PC-9 (cell line): ENCODE data around the gene RRP15. TPM values are rescaled to one million over a fixed set of nuclear protein-coding genes. Genes with fewer than 3 reads are reported as not detected.

Experiments
- BruUV-seq: library from RNA; stranded (reverse); fragments of 400-500 nt; replicated peaks from 2 replicates; lab custom pipeline; 2021; lab: Mats Ljungman, UMichigan
- CTCF ChIA-PET: fragments of 300-600 bp; sonication (Branson Sonifier 250); formaldehyde crosslinking; loops from one replicate; lab custom pipeline; 2022; ENCODE audit warnings: antibody characterized with exemption; lab: Charles Lee
- POLR2A ChIA-PET: fragments of 300-600 bp; sonication (Branson Sonifier 250); formaldehyde crosslinking; loops from one replicate; lab custom pipeline; 2022; ENCODE audit warnings: antibody characterized with exemption; ENCODE audit not compliant: unreplicated experiment; lab: Charles Lee
- DNase-seq, 2 experiments: peaks; one replicate each; pipeline versions ENCODE4 v3.0.0 to v3.0.0-alpha.2; 2015 to 2022; ENCODE audit warnings: mixed read lengths in 1 of 2
- H2AFZ ChIP-seq: fragments of 200-600 bp; sonication (generic); 2 replicates; pipeline ENCODE4 v1.8.1; 2017; ENCODE audit warnings: antibody characterized with exemption
- H3F3A ChIP-seq: fragments of 200-600 bp; sonication (generic); 2 replicates; pipeline ENCODE4 v1.8.1; 2017; ENCODE audit warnings: antibody characterized with exemption, mild to moderate bottlenecking, low read depth; ENCODE audit not compliant: insufficient read depth
- H3K27ac ChIP-seq: fragments of 200-600 bp; sonication (generic); 2 replicates; pipeline ENCODE4 v1.6.1; 2016; ENCODE audit warnings: mixed run types
- H3K27me3 ChIP-seq: fragments of 200-600 bp; sonication (generic); 2 replicates; pipeline ENCODE4 v1.6.1; 2016; ENCODE audit warnings: low read depth, mixed run types; ENCODE audit not compliant: insufficient read depth
- H3K36me3 ChIP-seq: fragments of 200-600 bp; sonication (generic); 2 replicates; pipeline ENCODE4 v1.6.1; 2016; ENCODE audit warnings: low read depth, mixed run types
- H3K4me1 ChIP-seq: fragments of 200-600 bp; sonication (generic); replicated peaks from 2 replicates; pipeline ENCODE4 v1.6.1; 2016; ENCODE audit warnings: mixed run types; ENCODE audit not compliant: insufficient read depth
- H3K4me2 ChIP-seq: fragments of 200-600 bp; sonication (generic); 2 replicates; pipeline ENCODE4 v1.6.1; 2017; ENCODE audit warnings: mixed run types
- H3K4me3 ChIP-seq: fragments of 200-600 bp; sonication (generic); 2 replicates; pipeline ENCODE4 v1.6.1; 2016; ENCODE audit warnings: mixed run types
- H3K79me2 ChIP-seq: fragments of 200-600 bp; sonication (generic); 2 replicates; pipeline ENCODE4 v1.6.1; 2017; ENCODE audit warnings: low read depth, mixed run types
- H3K9me2 ChIP-seq: fragments of 200-600 bp; sonication (generic); 2 replicates; pipeline ENCODE4 v1.8.1; 2017; ENCODE audit warnings: mild to moderate bottlenecking; ENCODE audit not compliant: insufficient read depth
- H3K9me3 ChIP-seq: fragments of 200-600 bp; sonication (generic); 2 replicates; pipeline ENCODE4 v1.8.1; 2016; ENCODE audit warnings: low read depth; ENCODE audit not compliant: insufficient read depth
- H4K20me1 ChIP-seq: fragments of 200-600 bp; sonication (generic); 2 replicates; pipeline ENCODE4 v1.8.1; 2017; ENCODE audit not compliant: insufficient read depth
- EZH2 ChIP-seq: fragments of 200-600 bp; sonication (generic); IDR thresholded peaks from 2 replicates; pipeline ENCODE4 v1.8.0; 2017; ENCODE audit warnings: antibody characterized with exemption, low read depth
- intact Hi-C: fragments of 100-400 bp; cut with micrococcal nuclease; formaldehyde crosslinking; loops from one replicate; pipeline ENCODE4 v1.10.0; 2022; ENCODE audit not compliant: unreplicated experiment
- total RNA-seq: library from RNA; stranded (reverse); gene quantifications from 2 replicates; pipeline ENCODE4 v1.2.3, GENCODE V29; 2021
- TF ChIP-seq, protein P1 (sequence below): fragments of 200-600 bp; sonication (generic); conservative IDR thresholded peaks from 2 replicates; pipeline ENCODE4 v1.6.1; 2017; ENCODE audit warnings: mixed run types, antibody characterized with exemption, mild to moderate bottlenecking, moderate library complexity

The RRP15 gene
- total RNA-seq, 1 experiment from 2014 or later, result 24.9 TPM

GRCh38 chr1:218357893-218358232, 72.8 kb downstream of the RRP15 start:
- no peak for TF ChIP-seq EZH2
- TF ChIP-seq, protein P1, sequence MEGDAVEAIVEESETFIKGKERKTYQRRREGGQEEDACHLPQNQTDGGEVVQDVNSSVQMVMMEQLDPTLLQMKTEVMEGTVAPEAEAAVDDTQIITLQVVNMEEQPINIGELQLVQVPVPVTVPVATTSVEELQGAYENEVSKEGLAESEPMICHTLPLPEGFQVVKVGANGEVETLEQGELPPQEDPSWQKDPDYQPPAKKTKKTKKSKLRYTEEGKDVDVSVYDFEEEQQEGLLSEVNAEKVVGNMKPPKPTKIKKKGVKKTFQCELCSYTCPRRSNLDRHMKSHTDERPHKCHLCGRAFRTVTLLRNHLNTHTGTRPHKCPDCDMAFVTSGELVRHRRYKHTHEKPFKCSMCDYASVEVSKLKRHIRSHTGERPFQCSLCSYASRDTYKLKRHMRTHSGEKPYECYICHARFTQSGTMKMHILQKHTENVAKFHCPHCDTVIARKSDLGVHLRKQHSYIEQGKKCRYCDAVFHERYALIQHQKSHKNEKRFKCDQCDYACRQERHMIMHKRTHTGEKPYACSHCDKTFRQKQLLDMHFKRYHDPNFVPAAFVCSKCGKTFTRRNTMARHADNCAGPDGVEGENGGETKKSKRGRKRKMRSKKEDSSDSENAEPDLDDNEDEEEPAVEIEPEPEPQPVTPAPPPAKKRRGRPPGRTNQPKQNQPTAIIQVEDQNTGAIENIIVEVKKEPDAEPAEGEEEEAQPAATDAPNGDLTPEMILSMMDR, result no peak
- POLR2A ChIA-PET, result interaction anchor here (0.7 kb wide), 1 partner anchor 142 kb away, joined by 3 read pairs; no protein-coding TSS in a partner anchor
- Histone ChIP-seq H3K4me2 (no peak overlapping the region), H3K36me3 (peaks cover 9% of the 10 kb centered on the region; the same call in 1 of the 2 replicates), H2AFZ (no peak overlapping the region), H3K4me3 (no peak overlapping the region), H3K9me2 (no peaks in the 10 kb centered on the region), H4K20me1 (no peaks in the 10 kb centered on the region), H3K27ac (no peak overlapping the region), H3K79me2 (peaks cover 88% of the 10 kb centered on the region), H3F3A (no peaks in the 10 kb centered on the region), H3K4me1 (peaks cover 13% of the 10 kb centered on the region; the same call in 1 of the 2 replicates), H3K27me3 (no peaks in the 10 kb centered on the region), H3K9me3 (no peaks in the 10 kb centered on the region; the same call in 1 of the 2 replicates)
- CTCF ChIA-PET, result no interaction called here
- no TSS peak for BruUV-seq
- intact Hi-C loops, result no loop called here
- DNase-seq, result no peak

- Histone ChIP-seq H2AFZ (no peak overlapping the region), H3K4me3 (no peak overlapping the region), H3F3A (peaks cover 2% of the 10 kb centered on the region; the same call in 1 of the 2 replicates), H3K27ac (no peak overlapping the region), H3K9me2 (no peaks in the 10 kb centered on the region), H3K79me2 (peaks cover 82% of the 10 kb centered on the region), H3K9me3 (no peaks in the 10 kb centered on the region), H3K36me3 (peaks cover 4% of the 10 kb centered on the region; the same call in 1 of the 2 replicates), H3K27me3 (no peaks in the 10 kb centered on the region), H4K20me1 (no peaks in the 10 kb centered on the region), H3K4me2 (no peak overlapping the region), H3K4me1 (0 out of 2 replicates have a peak, but pooled peaks cover 6% of the 10 kb centered on the region)
- ChIA-PET POLR2A (no interaction called here), CTCF (interaction anchor here (0.6 kb wide), 1 partner anchor 523 kb away, joined by 3 read pairs; no protein-coding TSS in a partner anchor)
- no peak for DNase-seq
- BruUV-seq, result no TSS peak
- intact Hi-C loops, result loop anchor here (1.0 to 5.0 kb wide), 2 partner anchors 226 to 312 kb away; no protein-coding TSS in a partner anchor
- TF ChIP-seq, protein P1, result peak; percentile 52
- TF ChIP-seq EZH2, result no peak
These were observed 76.4 kb downstream of the RRP15 start for GRCh38 chr1:218361298-218362065.

DNA sequence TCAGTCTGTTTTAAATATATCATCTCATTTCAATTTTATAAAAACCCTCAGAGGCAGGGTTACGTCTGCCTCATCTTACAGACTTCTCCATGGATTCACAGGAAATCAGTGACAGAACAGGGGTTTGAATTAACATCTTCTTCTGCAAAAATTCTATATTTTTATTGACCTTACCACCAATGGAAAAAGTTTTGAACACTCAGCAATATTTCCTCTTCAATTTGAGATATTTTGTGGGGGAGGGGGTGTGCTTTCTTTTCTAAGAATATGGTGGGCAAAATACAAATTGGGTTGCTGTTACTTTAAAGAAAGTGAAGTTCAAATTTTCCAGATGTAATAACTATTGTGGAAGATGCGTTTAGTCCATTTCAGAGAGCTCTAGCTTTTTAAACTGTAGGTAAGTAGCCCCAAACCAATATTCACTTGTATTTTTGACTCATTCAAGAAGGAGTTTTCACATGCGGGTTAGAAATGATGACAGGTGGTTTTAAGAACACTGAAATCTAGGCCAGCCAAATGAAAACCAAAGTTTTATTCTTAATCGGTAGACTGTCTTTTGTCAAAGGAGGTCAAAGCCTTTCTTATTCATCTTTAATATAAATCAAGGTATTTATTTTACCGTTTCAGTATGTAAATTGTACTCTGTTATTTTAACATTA, 77.5 kb downstream of the RRP15 start:
- TF ChIP-seq, protein P1, result no peak
- no peak for TF ChIP-seq EZH2
- H3K4me1 ChIP-seq, result 0 out of 2 replicates have a peak, but pooled peaks cover 6% of the 10 kb centered on the region
- DNase-seq, result peak in 1 of 2 experiments; percentile 22
- H3K79me2 ChIP-seq, result peaks cover 73% of the 10 kb centered on the region
- H4K20me1 ChIP-seq, result no peaks in the 10 kb centered on the region
- no peaks in the 10 kb centered on the region for H3K9me2 ChIP-seq
- no TSS peak for BruUV-seq
- no peak overlapping the region for H3K4me2 ChIP-seq
- peaks cover 6% of the 10 kb centered on the region; the same call in 1 of the 2 replicates for H3K36me3 ChIP-seq
- 0 out of 2 replicates have a peak overlapping the region, but pooled peaks have one; percentile 14 for H3K27ac ChIP-seq
- intact Hi-C loops, result loop anchor here (5.0 kb wide), 1 partner anchor 225 kb away; no protein-coding TSS in a partner anchor
- H3K4me3 ChIP-seq, result no peak overlapping the region
- ChIA-PET POLR2A (no interaction called here), CTCF (no interaction called here)
- H3F3A ChIP-seq, result peaks cover 6% of the 10 kb centered on the region; the same call in 1 of the 2 replicates
- no peaks in the 10 kb centered on the region for H3K9me3 ChIP-seq
- H3K27me3 ChIP-seq, result no peaks in the 10 kb centered on the region
- H2AFZ ChIP-seq, result no peak overlapping the region
